Ishikawa (cell line): ENCODE data around the gene BMPR1B.

ENCODE experiments used
- CEBPB ChIP-seq: IDR thresholded peaks from 2 replicates; pipeline ENCODE4 v1.6.1; 2012
- CREB1 ChIP-seq: IDR thresholded peaks from 2 replicates; pipeline ENCODE4 v1.6.1; 2012; ENCODE audit warnings: low read depth
- EGR1 ChIP-seq: IDR thresholded peaks from 2 replicates; pipeline ENCODE4 v1.6.1; 2012
- EP300 ChIP-seq: IDR thresholded peaks from 2 replicates; pipeline ENCODE4 v1.6.1; 2012; ENCODE audit warnings: borderline replicate concordance
- FOXM1 ChIP-seq: IDR thresholded peaks from 2 replicates; pipeline ENCODE4 v1.6.1; 2012; ENCODE audit warnings: low read depth, borderline replicate concordance
- MAX ChIP-seq: IDR thresholded peaks from 2 replicates; pipeline ENCODE4 v1.6.1; 2012
- NFIC ChIP-seq: IDR thresholded peaks from 2 replicates; pipeline ENCODE4 v1.6.1; 2012
- RAD21 ChIP-seq: IDR thresholded peaks from 2 replicates; pipeline ENCODE4 v1.6.1; 2012; ENCODE audit warnings: low read depth
- REST ChIP-seq: IDR thresholded peaks from 2 replicates; pipeline ENCODE4 v1.6.1; 2012; ENCODE audit warnings: low read depth, mild to moderate bottlenecking
- TAF1 ChIP-seq: IDR thresholded peaks from 2 replicates; pipeline ENCODE4 v1.6.1; 2012; ENCODE audit warnings: low read depth, mild to moderate bottlenecking
- TCF12 ChIP-seq: IDR thresholded peaks from 2 replicates; pipeline ENCODE4 v1.6.1; 2012; ENCODE audit warnings: low read depth
- TEAD4 ChIP-seq: IDR thresholded peaks from 2 replicates; pipeline ENCODE4 v1.6.1; 2012
- USF1 ChIP-seq: IDR thresholded peaks from 2 replicates; pipeline ENCODE4 v1.6.1; 2012
- YY1 ChIP-seq: IDR thresholded peaks from 2 replicates; pipeline ENCODE4 v1.6.1; 2012; ENCODE audit warnings: low read depth
- ZBTB7A ChIP-seq: IDR thresholded peaks from 2 replicates; pipeline ENCODE4 v1.6.1; 2012; ENCODE audit warnings: low read depth

Gene BMPR1B

GRCh38 chr4:95077864-95078263 lies 320.1 kb downstream of the BMPR1B start:
- TF ChIP-seq NFIC (no peak), CEBPB (no peak), REST (no peak)

GRCh38 chr4:95080969-95081368 lies 323.2 kb downstream of the BMPR1B start:
- TF ChIP-seq REST: no peak
- no peak for TF ChIP-seq MAX
- TF ChIP-seq RAD21: no peak
- TF ChIP-seq CREB1: no peak
- TF ChIP-seq EP300: no peak
- no peak for TF ChIP-seq TEAD4
- no peak for TF ChIP-seq FOXM1
- no peak for TF ChIP-seq USF1
- TF ChIP-seq TAF1: no peak

GRCh38 chr4:95084584-95084983 lies 326.8 kb downstream of the BMPR1B start:
- TF ChIP-seq TCF12: no peak
- TF ChIP-seq NFIC: no peak
- no peak for TF ChIP-seq RAD21
- no peak for TF ChIP-seq TAF1

GRCh38 chr4:95085124-95085833 lies 327.5 kb downstream of the BMPR1B start:
- TF ChIP-seq TCF12 (no peak), EP300 (no peak), RAD21 (no peak), USF1 (no peak), CREB1 (no peak), ZBTB7A (no peak), NFIC (no peak), REST (no peak), FOXM1 (no peak), YY1 (no peak), MAX (no peak), CEBPB (no peak), TEAD4 (no peak), TAF1 (no peak), EGR1 (no peak)

GRCh38 chr4:95086551-95086950 lies 328.8 kb downstream of the BMPR1B start:
- TF ChIP-seq TEAD4: no peak
- no peak for TF ChIP-seq RAD21
- no peak for TF ChIP-seq TAF1
- TF ChIP-seq REST: no peak
- TF ChIP-seq NFIC: no peak
- no peak for TF ChIP-seq EGR1
- TF ChIP-seq TCF12: no peak
- TF ChIP-seq CREB1: no peak
- no peak for TF ChIP-seq FOXM1
- no peak for TF ChIP-seq CEBPB
- no peak for TF ChIP-seq YY1
- TF ChIP-seq ZBTB7A: no peak
- no peak for TF ChIP-seq USF1
- no peak for TF ChIP-seq MAX
- no peak for TF ChIP-seq EP300
